Mammary epithelial cell (primary cell): ENCODE results near the gene NCK1.

Source experiments
- EZH2 ChIP-seq: IDR thresholded peaks from 2 replicates; pipeline ENCODE4 v1.6.1; 2012; ENCODE audit warnings: low read length, inconsistent platforms, borderline replicate concordance
- TF ChIP-seq, protein P1 (sequence below), 2 donors: IDR thresholded peaks in 1 of 2; conservative IDR thresholded peaks in 1 of 2; 2 replicates each; pipeline ENCODE4 v1.5.1; 2011 to 2012; ENCODE audit warnings: inconsistent platforms in 2 of 2, low read length in 2 of 2, mild to moderate bottlenecking in 2 of 2, control low read depth in 1 of 2, low read depth in 1 of 2; ENCODE audit not compliant: insufficient read depth in 1 of 2; ENCODE audit errors: extremely low read depth in 1 of 2

- TF ChIP-seq, protein P1, sequence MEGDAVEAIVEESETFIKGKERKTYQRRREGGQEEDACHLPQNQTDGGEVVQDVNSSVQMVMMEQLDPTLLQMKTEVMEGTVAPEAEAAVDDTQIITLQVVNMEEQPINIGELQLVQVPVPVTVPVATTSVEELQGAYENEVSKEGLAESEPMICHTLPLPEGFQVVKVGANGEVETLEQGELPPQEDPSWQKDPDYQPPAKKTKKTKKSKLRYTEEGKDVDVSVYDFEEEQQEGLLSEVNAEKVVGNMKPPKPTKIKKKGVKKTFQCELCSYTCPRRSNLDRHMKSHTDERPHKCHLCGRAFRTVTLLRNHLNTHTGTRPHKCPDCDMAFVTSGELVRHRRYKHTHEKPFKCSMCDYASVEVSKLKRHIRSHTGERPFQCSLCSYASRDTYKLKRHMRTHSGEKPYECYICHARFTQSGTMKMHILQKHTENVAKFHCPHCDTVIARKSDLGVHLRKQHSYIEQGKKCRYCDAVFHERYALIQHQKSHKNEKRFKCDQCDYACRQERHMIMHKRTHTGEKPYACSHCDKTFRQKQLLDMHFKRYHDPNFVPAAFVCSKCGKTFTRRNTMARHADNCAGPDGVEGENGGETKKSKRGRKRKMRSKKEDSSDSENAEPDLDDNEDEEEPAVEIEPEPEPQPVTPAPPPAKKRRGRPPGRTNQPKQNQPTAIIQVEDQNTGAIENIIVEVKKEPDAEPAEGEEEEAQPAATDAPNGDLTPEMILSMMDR (conservative IDR thresholded peaks at IDR 0.05 in 1 of 2, IDR thresholded peaks at IDR 0.05 in 1 of 2; ENCODE audit: extremely low read depth in 1 of 2, insufficient read depth in 1 of 2, low read depth in 1 of 2, low read length in 2 of 2) = no peak
- no peak for TF ChIP-seq EZH2
Observed at GRCh38 chr3:136858381-136858780, 3.6 kb upstream of the NCK1 start.
